HFF-Myc (cell line): ENCODE measurements around the gene TRAIP.
"Not testable (repeated sequence)": the region's sequence is repeated elsewhere in the genome, so short reads cannot be mapped to it uniquely, and the experiment has no call there.

Experiments used
- DNase-seq: peaks from one replicate; pipeline ENCODE4 v3.0.0-alpha.2; 2011; ENCODE audit warnings: low read depth; ENCODE audit errors: extremely low read depth
- H3K4me3 ChIP-seq: replicated peaks from 2 replicates; pipeline ENCODE4 v1.5.1; 2011; ENCODE audit warnings: low read depth, mild to moderate bottlenecking, control low read depth, low read length
- CTCF ChIP-seq: IDR thresholded peaks from 2 replicates; pipeline ENCODE4 v1.5.1; 2012; ENCODE audit warnings: mild to moderate bottlenecking, low read depth, low read length, control low read depth; ENCODE audit errors: missing control alignments

TRAIP gene

GRCh38 chr3:49785565-49786356, 70.6 kb downstream of the TRAIP start:
- TF ChIP-seq CTCF, result no peak
- H3K4me3 ChIP-seq, result peak overlapping the region; percentile 93
- no peak for DNase-seq

GRCh38 chr3:49782277-49782676, 74.1 kb downstream of the TRAIP start:
- DNase-seq, H3K4me3 ChIP-seq: not testable (repeated sequence)

GRCh38 chr3:49781415-49782199, 74.8 kb downstream of the TRAIP start:
- DNase-seq, result no peak
- no peak overlapping the region for H3K4me3 ChIP-seq
- no peak for TF ChIP-seq CTCF

- DNase-seq, H3K4me3 ChIP-seq: not testable (repeated sequence)
These were observed 75.4 kb downstream of the TRAIP start for GRCh38 chr3:49780975-49781365.

GRCh38 chr3:49780080-49780974, 76.0 kb downstream of the TRAIP start:
- no peak for TF ChIP-seq CTCF
- DNase-seq, result no peak
- no peak overlapping the region for H3K4me3 ChIP-seq

GRCh38 chr3:49779358-49780079, 76.8 kb downstream of the TRAIP start:
- TF ChIP-seq CTCF, result no peak
- no peak for DNase-seq

More at GRCh38 chr3:49779358-49780079, 76.8 kb downstream of the TRAIP start:
- no peak overlapping the region for H3K4me3 ChIP-seq
